LNCAP (cell line): ENCODE results near the gene NUDT4B.
"Not testable (repeated sequence)": the region's sequence is repeated elsewhere in the genome, so short reads cannot be mapped to it uniquely, and the experiment has no call there.

Experiments used
- TF ChIP-seq, protein P1 (sequence below): fragments of 450-650 bp; IDR thresholded peaks from 2 replicates; pipeline ENCODE4 v1.5.1; 2017; ENCODE audit warnings: mild to moderate bottlenecking

NUDT4B gene

DNA sequence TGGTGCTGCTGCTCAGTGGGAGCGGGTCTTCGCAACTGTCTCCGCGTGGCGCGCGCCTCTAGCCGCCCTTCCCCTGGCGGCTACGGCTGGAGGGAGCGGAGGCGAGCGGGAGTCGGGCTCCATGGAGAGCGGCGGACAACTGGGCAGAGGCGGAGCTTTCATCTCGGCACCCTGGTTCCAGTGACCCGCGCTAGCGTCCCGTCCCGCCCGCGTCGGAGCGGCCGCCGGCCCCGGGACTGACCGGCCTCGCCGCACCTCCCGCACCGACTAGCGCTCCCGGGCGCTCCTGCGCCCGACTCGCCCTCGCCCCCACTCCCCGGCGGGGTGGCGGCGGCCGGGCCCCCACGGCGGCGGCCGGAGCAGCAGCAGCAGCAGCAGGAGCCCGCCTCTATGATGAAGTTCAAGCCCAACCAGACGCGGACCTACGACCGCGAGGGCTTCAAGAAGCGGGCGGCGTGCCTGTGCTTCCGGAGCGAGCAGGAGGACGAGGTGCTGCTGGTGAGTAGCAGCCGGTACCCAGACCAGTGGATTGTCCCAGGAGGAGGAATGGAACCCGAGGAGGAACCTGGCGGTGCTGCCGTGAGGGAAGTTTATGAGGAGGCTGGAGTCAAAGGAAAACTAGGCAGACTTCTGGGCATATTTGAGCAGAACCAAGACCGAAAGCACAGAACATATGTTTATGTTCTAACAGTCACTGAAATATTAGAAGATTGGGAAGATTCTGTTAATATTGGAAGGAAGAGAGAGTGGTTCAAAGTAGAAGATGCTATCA lies at the start of gene NUDT4B:
TSS of gene NUDT4B (plus strand) at position 212 of the 772 bp plus-strand sequence. CDS start at position 391, 179 bp downstream.
- TF ChIP-seq, protein P1, sequence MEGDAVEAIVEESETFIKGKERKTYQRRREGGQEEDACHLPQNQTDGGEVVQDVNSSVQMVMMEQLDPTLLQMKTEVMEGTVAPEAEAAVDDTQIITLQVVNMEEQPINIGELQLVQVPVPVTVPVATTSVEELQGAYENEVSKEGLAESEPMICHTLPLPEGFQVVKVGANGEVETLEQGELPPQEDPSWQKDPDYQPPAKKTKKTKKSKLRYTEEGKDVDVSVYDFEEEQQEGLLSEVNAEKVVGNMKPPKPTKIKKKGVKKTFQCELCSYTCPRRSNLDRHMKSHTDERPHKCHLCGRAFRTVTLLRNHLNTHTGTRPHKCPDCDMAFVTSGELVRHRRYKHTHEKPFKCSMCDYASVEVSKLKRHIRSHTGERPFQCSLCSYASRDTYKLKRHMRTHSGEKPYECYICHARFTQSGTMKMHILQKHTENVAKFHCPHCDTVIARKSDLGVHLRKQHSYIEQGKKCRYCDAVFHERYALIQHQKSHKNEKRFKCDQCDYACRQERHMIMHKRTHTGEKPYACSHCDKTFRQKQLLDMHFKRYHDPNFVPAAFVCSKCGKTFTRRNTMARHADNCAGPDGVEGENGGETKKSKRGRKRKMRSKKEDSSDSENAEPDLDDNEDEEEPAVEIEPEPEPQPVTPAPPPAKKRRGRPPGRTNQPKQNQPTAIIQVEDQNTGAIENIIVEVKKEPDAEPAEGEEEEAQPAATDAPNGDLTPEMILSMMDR = not testable (repeated sequence)
